GM12801 (cell line): Measurements from ENCODE around the gene ANKS3.

Source experiments
- TF ChIP-seq, protein P1 (sequence below): IDR thresholded peaks from one replicate; pipeline ENCODE4 v1.5.1; 2011; ENCODE audit warnings: control low read depth; ENCODE audit not compliant: insufficient read length; ENCODE audit errors: extremely low read depth

The ANKS3 gene

DNA sequence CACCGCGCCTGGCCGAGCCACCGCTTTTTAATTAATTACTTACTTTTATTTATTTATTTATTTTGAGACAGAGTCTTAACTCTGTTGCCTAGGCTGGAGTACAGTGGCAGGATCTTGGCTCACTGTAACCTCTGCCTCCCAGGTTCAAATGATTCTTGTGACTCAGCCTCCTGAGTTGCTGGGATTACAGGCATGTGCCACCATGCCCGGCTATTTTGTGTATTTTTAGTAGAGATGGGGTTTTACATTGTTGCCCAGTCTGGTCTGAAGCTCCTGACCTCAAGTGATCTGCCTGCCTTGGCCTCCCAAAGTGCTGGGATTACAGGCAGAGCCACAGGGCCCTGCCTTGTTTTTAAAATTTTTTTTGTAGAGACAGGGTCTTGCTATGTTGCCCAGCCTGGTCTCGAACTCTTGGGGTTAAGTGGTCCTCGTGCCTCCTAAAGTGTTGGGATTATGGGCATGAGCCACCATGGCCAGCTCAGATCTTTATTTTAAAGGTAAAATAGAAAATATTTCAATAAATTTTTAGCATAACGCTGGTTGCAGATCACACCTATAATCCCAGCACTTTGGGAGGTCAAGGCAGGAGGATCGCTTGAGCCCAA is 59.0 kb downstream of the ANKS3 start:
- TF ChIP-seq, protein P1, sequence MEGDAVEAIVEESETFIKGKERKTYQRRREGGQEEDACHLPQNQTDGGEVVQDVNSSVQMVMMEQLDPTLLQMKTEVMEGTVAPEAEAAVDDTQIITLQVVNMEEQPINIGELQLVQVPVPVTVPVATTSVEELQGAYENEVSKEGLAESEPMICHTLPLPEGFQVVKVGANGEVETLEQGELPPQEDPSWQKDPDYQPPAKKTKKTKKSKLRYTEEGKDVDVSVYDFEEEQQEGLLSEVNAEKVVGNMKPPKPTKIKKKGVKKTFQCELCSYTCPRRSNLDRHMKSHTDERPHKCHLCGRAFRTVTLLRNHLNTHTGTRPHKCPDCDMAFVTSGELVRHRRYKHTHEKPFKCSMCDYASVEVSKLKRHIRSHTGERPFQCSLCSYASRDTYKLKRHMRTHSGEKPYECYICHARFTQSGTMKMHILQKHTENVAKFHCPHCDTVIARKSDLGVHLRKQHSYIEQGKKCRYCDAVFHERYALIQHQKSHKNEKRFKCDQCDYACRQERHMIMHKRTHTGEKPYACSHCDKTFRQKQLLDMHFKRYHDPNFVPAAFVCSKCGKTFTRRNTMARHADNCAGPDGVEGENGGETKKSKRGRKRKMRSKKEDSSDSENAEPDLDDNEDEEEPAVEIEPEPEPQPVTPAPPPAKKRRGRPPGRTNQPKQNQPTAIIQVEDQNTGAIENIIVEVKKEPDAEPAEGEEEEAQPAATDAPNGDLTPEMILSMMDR, result no peak

DNA sequence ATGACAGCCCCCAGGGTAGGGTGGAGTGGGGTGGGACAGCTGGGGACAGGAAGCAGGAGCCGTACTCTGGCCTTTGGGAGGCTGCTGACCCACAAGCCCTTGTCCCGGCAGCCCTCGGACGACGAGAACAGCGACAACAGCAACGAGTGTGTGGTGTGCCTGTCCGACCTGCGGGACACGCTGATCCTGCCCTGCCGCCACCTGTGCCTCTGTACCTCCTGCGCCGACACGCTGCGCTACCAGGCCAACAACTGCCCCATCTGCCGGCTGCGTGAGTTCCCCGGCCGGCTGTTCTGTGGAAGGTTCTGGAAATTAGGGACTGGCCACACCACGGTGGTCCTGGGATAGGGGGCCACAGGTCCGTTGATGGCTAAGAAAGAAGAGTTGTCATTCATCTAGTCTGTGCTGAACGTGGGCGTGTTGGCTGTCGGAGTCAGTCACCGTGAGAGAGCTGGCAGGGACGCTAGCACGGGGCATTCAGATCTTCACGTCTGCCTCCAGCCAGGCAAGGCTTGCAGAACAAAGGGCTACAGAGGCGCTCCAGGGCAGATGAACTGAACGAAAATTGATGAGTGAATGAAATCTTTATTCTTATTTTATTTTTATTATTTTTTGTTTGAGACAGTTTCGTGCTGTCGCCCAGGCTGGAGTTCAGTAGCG is 60.6 kb downstream of the ANKS3 start:
- TF ChIP-seq, protein P1, result no peak

DNA sequence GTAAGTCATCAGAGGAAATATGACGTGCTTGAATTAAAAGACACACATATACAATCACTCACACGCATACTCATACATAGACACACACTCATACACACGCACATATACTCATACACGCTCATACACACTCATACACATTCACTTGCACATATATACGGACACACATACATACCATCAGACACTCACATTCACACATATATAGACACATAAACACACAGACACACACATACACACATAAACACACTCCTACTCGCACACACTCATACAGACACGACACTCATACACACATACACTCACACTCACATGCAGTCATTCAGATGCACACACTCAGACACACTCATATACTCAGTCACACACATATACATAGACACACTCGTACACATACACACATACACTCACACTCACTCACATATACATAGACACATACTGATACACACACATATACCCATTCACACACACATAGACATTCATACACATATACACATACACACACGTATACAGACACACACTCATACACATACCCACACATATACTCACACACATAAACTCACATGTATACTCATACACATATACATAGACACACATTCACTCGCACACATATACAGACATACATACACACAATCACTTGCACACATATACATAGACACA is 65.6 kb downstream of the ANKS3 start:
- TF ChIP-seq, protein P1, result no peak

DNA sequence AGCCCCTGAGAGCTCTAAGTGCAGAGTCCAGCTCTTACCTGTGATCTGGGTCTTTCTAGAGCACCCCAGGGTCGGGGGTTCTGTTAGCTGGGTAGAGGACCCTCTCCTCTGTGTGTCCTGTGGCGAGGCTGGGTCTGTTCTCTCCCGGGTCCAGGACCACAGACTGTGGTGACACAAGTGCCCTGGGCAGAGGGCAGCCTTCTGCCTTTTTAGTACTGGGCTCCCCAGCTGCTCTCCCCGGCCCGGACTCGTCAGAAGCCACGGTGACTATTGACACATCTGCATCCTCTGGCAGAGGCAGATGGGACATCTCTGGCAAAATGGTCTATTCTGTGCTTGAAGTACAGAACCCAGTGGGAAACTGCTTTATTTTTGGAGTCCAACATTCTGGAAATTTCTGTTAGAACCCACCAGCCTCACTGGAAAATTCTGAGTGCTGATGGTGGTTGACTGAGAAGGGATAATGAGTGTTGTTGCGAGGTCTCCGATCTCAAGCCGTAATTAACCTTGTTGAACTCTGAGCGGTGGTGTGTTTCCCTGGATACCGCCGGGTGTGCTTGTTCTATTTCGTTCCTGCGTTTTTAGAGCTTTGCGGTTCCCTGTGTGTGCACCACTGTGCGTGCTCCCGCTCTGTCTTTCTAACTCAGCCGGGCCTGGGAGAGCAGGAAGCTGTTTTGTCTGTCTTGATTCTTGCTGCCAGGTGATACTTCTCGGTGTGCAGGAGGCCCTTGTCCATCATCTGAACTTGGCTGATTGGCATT is 66.7 kb downstream of the ANKS3 start:
- TF ChIP-seq, protein P1, result no peak

DNA sequence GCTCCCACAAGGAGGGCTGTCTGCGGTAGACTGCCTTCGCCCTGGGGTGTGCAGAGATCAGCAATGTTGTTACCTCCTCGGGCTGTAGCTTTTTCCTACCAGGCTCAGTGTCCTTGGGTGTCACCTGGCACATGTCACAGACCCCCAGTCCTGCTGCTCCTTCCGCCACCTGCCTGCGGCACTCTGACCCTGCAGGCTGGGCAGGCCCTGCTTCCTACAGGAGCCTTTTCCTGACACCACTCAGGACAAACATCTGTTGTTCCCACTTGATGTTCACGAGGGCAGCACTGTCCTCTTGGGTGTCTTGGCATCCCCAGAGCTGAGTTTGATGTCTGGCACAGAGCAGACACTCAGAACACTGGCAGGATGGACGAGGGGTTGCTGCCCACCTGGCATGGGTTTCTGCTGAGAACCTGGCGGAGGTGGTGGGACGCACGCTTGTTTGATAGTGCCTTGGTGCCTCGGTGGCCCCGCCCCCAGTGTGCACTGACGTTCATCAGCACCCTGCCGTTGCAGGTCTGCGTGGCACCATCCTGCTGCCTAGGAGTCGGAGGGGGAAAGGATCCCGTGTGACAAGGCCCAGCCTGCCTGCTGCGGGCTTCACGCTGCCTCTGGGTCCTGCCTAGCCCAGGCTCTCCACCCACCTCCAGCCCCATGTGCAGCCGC is 67.4 kb downstream of the ANKS3 start:
- TF ChIP-seq, protein P1, result no peak

DNA sequence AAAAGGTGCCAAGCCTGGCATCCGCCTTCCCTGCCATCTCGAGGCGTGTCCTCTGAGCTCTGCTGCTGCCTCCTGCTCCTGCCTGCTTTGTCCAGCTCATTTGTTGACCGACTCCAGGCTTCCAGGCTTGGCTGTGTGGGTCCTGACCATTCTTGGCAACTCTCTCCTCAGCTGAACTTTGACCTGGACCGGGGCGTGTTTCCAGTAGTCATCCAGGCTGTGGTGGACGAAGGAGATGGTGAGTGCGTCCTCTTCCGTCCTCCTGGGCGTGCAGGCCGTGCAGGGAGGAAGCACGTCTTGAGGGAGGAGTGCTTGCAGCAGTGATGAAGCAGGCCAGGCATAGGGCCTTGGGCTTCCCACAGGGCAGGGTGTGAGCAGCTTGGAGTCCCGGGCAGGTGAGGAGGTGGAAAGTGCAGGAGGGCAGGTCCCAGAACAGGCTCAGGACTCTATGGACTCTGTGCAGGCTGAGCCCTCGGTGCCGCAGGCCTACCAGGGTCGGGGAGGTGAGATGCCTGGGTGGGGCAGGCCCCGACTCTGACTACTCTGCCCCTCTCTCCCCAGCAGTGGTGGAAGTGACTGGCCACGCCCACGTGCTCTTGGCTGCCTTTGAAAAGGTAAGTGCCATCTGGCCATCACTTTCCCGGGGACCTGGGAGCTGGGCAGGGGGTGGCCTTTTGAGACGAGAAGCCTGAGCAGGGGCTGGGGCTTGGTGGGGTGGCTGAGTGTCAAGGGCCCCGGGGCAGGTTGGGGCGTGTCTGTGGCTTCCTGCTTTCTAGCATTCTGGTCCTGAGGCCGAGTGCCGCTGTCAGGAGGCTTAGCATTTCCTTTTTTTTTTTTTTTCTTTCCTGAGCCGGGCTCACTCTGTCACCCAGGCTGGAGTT is 69.3 kb downstream of the ANKS3 start:
- TF ChIP-seq, protein P1, result no peak
